GM12801 (cell line): ENCODE results near the gene PLEKHF1.

Experiments used
- TF ChIP-seq, protein P1 (sequence below): IDR thresholded peaks from one replicate; pipeline ENCODE4 v1.5.1; 2011; ENCODE audit warnings: control low read depth; ENCODE audit not compliant: insufficient read length; ENCODE audit errors: extremely low read depth

PLEKHF1 gene

DNA sequence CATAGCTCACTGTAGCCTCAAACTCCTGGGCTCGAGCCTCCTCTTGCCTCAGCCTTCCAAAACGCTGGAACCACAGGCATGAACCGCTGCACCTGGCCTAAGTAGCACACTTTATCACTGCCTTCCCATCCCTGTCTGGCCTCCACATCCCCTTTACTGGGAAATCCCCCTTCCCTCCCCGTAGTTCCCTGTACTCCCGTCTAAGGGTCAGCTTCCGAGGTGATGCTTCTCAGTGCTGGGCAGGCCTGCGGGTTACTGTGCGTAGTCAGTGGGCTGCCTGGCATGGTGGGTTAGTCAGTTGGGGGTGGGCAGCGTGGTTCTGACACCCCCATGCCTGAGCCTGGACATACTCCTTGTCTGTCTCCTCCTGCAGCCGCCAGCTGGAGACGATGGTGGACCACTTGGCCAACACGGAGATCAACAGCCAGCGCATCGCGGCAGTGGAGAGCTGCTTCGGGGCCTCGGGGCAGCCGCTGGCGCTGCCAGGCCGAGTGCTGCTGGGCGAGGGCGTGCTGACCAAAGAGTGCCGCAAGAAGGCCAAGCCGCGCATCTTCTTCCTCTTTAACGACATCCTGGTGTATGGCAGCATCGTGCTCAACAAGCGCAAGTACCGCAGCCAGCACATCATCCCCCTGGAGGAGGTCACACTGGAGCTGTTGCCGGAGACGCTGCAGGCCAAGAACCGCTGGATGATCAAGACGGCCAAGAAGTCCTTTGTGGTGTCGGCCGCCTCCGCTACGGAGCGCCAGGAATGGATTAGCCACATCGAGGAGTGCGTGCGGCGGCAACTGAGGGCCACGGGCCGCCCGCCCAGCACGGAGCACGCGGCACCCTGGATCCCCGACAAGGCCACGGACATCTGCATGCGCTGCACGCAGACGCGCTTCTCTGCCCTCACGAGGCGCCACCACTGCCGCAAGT, 8.4 kb downstream of the PLEKHF1 start:
- TF ChIP-seq, protein P1, sequence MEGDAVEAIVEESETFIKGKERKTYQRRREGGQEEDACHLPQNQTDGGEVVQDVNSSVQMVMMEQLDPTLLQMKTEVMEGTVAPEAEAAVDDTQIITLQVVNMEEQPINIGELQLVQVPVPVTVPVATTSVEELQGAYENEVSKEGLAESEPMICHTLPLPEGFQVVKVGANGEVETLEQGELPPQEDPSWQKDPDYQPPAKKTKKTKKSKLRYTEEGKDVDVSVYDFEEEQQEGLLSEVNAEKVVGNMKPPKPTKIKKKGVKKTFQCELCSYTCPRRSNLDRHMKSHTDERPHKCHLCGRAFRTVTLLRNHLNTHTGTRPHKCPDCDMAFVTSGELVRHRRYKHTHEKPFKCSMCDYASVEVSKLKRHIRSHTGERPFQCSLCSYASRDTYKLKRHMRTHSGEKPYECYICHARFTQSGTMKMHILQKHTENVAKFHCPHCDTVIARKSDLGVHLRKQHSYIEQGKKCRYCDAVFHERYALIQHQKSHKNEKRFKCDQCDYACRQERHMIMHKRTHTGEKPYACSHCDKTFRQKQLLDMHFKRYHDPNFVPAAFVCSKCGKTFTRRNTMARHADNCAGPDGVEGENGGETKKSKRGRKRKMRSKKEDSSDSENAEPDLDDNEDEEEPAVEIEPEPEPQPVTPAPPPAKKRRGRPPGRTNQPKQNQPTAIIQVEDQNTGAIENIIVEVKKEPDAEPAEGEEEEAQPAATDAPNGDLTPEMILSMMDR = no peak

DNA sequence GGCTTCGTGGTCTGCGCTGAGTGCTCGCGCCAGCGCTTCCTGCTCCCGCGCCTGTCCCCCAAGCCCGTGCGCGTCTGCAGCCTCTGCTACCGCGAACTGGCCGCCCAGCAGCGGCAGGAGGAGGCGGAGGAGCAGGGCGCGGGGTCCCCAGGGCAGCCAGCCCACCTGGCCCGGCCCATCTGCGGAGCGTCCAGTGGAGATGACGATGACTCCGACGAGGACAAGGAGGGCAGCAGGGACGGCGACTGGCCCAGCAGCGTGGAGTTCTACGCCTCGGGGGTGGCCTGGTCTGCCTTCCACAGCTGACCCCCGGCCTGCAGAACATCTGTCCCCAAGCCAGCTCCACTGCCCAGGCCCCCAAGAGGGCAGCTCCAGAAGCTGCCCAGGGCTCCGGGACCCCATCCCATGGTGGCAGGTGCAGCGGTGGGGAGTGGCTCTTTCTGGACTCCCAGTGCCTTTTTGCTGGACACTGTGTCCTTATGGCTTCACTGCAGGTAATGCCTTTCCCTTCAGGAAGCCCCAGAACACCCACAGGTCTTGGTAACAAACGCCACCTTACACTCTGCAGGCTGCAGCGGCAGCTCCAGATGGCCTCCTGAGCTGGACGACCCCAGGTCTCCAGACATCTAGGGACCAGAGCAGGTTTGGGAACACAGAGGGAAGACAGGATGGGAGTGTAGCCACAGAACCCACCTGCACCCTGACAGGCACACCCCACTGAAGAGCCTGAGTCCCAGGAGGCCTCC, 9.3 kb downstream of the PLEKHF1 start:
- TF ChIP-seq, protein P1 = no peak

DNA sequence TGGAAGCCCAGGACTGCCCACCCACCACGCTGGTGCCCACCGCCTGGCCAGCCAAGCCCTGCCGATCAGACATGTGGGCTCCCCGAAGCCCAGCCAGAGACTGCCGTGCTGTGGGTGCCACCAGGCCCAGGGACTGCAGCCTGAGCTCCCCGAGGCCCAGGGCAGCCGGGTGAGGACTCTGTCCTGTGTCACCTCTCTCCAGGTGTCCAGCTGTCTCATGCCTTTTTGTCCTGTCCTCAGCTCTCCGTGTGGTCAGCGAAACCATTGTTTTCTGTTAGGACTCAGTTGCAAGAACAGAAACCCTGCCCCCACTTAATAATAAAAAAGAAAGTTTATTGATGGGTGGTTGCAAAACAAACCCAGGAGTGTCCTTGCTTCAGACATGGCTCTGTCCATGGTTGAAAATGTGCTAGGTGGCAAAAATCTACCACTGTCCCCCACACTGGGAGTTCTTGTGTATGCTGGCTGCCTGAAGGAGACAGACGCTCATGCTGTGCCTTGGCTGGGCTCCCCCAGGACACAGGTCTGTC, 9.9 kb downstream of the PLEKHF1 start:
- TF ChIP-seq, protein P1 = no peak

DNA sequence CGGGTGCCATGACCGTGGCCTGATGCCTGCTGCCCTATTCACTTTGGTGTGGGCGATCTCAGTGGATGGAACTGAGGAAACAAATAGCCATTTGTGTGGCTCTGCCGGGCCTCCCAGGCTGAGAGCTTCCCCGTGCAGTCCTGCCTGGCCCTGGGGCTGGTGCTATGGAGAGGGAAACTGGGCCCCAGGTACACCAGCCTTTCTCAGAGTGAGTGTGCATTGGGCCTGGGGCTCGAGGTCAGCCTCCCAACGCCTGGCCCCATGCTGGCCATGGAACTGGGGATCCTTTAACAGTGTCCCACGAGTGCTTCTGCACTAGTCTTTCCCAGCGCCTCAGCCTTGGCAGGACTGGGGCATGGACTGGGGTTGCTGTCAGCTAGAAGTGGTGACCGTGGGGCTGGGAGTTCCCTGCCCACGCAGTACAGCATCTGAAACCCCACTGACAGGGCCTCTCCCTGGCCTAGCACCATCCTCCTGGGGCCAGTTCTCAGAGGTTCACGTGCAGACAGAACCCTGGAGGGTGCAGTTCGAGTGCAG, 10.5 kb downstream of the PLEKHF1 start:
- TF ChIP-seq, protein P1 = no peak

DNA sequence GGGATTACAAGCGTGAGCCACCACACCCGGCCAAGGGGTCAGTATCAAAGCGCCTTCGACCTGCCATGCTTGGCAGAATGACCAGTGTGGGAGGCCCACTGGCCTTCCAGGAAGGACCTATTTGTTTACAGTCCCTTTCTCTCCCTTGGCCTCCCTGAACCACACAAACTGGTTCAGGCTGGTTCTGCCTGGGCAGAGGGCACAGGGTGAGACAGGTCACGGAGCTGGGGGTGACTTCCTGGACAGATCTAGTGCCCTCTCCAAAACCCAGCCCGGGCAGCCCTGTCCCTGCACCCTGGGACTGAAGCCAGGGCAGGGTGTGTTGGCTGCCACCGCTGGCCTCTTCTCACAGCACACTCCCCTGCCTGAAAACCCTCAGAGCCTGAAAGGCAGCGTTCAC, 11.3 kb downstream of the PLEKHF1 start:
- TF ChIP-seq, protein P1 = no peak

DNA sequence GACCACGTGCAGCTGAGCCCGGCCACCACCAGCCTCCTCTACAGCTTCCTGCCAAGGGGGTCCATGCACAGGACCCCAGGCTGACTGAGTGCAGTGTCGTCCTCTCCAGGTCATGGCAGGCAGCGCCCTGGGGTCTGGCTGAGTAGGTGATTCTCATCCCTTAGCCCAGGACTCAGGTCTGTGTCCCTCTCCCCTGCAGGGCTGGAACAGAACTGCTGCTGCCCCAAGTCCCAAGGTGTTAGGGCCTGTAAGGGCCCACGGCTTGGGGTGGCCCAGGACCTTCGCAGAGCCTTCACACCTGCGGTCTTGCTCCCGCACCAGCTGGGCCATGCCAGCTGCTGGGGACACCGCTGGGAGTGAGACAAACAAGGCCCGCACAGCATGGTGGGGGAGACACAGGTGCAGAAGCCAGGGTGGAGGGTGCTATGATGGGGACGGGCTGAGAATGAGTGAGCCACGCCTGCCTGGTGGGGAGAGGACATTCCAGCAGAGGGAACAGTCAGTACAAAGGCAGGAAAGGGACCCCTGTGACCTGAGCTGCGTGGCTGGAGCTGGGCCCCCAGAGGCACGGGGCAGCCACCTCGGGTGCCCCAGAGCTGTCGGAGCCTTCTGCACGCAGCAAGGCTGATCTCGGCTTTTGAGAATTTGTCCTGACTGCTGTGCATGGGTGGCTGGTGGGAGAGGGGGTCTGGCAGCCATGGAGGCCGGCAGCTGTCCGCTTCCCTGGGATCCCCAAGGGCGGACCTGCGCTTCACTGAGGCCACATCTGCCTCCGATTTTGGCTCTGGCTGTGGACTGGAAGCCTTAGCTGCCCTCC, 11.9 kb downstream of the PLEKHF1 start:
- TF ChIP-seq, protein P1 = no peak
